WTC11 (cell line): ENCODE data around the gene OCEL1. TPM values are rescaled to one million over a fixed set of nuclear protein-coding genes. Genes with fewer than 3 reads are reported as not detected.

Source experiments
- ATAC-seq: fragments of 200-7000 bp; cut with Tn5 transposase; 2 replicates; pipeline ENCODE4 v1.10.0; 2021; ENCODE audit warnings: mild to moderate bottlenecking, moderate library complexity
- CTCF ChIA-PET: fragments of 300-600 bp; sonication (Branson Sonifier 250); formaldehyde crosslinking; loops from one replicate; lab custom pipeline; 2021; ENCODE audit warnings: antibody characterized with exemption; lab: Charles Lee
- POLR2A ChIA-PET: fragments of 350-600 bp; sonication (Branson Sonifier 250); formaldehyde crosslinking; loops from one replicate; lab custom pipeline; 2021; ENCODE audit warnings: antibody characterized with exemption; lab: Charles Lee
- DNase-seq: peaks from one replicate; pipeline ENCODE4 v3.0.0; 2021; ENCODE audit warnings: low spot score
- H3K27ac Mint-ChIP-seq: 2 replicates; pipeline ENCODE4 v1.8.0; 2021; ENCODE audit warnings: mixed read lengths
- H3K27me3 Mint-ChIP-seq: 2 replicates; pipeline ENCODE4 v1.8.0; 2021; ENCODE audit warnings: low read depth, mild to moderate bottlenecking, moderate library complexity, mixed read lengths
- H3K36me3 Mint-ChIP-seq: 2 replicates; pipeline ENCODE4 v1.8.0; 2021; ENCODE audit warnings: mixed read lengths
- H3K4me1 Mint-ChIP-seq: 2 replicates; pipeline ENCODE4 v1.8.0; 2022; ENCODE audit warnings: mixed read lengths
- H3K4me3 Mint-ChIP-seq: 2 replicates; pipeline ENCODE4 v1.8.0; 2021; ENCODE audit warnings: mild to moderate bottlenecking, moderate library complexity, mixed read lengths
- H3K9me3 Mint-ChIP-seq: 2 replicates; pipeline ENCODE4 v1.8.0; 2021; ENCODE audit warnings: mixed read lengths
- E2F4 ChIP-seq: sonication (generic); formaldehyde crosslinking; IDR thresholded peaks from 2 replicates; pipeline ENCODE4 v1.8.1; 2022; ENCODE audit warnings: low read depth, mild to moderate bottlenecking, moderate library complexity, missing genetic modification reagents, borderline replicate concordance
- GABPB1 ChIP-seq: sonication (generic); formaldehyde crosslinking; IDR thresholded peaks from 2 replicates; pipeline ENCODE4 v1.8.1; 2023; ENCODE audit warnings: mild to moderate bottlenecking, missing genetic modification reagents
- HMGA2 ChIP-seq: fragments of 250-450 bp; sonication (Bioruptor Pico); IDR thresholded peaks from 2 replicates; pipeline ENCODE4 v1.4.0; 2021; ENCODE audit warnings: mild to moderate bottlenecking, moderate library complexity
- IRF2 ChIP-seq: sonication (generic); formaldehyde crosslinking; IDR thresholded peaks from 2 replicates; pipeline ENCODE4 v1.8.0; 2022; ENCODE audit warnings: low read depth, missing genetic modification reagents, borderline replicate concordance
- MLX ChIP-seq: sonication (generic); formaldehyde crosslinking; IDR thresholded peaks from 2 replicates; pipeline ENCODE4 v1.8.1; 2023; ENCODE audit warnings: mild to moderate bottlenecking, missing genetic modification reagents, moderate library complexity
- NFYB ChIP-seq: sonication (generic); formaldehyde crosslinking; conservative IDR thresholded peaks from 2 replicates; pipeline ENCODE4 v1.8.0; 2022; ENCODE audit warnings: low read depth, missing genetic modification reagents
- SP1 ChIP-seq: sonication (generic); formaldehyde crosslinking; conservative IDR thresholded peaks from 2 replicates; pipeline ENCODE4 v1.8.1; 2022; ENCODE audit warnings: missing genetic modification reagents
- TCF7 ChIP-seq: sonication (generic); formaldehyde crosslinking; IDR thresholded peaks from 2 replicates; pipeline ENCODE4 v1.8.0; 2022; ENCODE audit warnings: mild to moderate bottlenecking, low read depth, missing genetic modification reagents, moderate library complexity
- TP53 ChIP-seq: sonication (generic); formaldehyde crosslinking; IDR thresholded peaks from 2 replicates; pipeline ENCODE4 v1.8.1; 2023; ENCODE audit warnings: mild to moderate bottlenecking, missing genetic modification reagents
- ZNF423 ChIP-seq: fragments of 250-450 bp; sonication (Bioruptor Pico); IDR thresholded peaks from 2 replicates; pipeline ENCODE4 v2.1.2; 2022; ENCODE audit warnings: mild to moderate bottlenecking, moderate library complexity
- ZNF425 ChIP-seq: fragments of 250-450 bp; sonication (Bioruptor Pico); conservative IDR thresholded peaks from 2 replicates; pipeline ENCODE4 v1.9.0; 2021; ENCODE audit warnings: mild to moderate bottlenecking
- total RNA-seq: library from RNA; stranded (reverse); gene quantifications from 3 replicates; pipeline ENCODE4 v1.2.3, GENCODE V29; 2021
- TF ChIP-seq, protein P1 (sequence below): fragments of 250-450 bp; sonication (Bioruptor Pico); IDR thresholded peaks from 2 replicates; pipeline ENCODE4 v1.9.0; 2021; ENCODE audit warnings: mild to moderate bottlenecking
- TF ChIP-seq, protein P2 (sequence below): sonication (generic); formaldehyde crosslinking; IDR thresholded peaks from 2 replicates; pipeline ENCODE4 v1.8.0; 2023; ENCODE audit warnings: missing genetic modification reagents
- TF ChIP-seq, protein P3 (sequence below): fragments of 250-450 bp; sonication (Bioruptor Pico); IDR thresholded peaks from 2 replicates; pipeline ENCODE4 v1.9.0; 2021; ENCODE audit warnings: mild to moderate bottlenecking
- TF ChIP-seq, protein P4 (sequence below): sonication (generic); formaldehyde crosslinking; IDR thresholded peaks from 2 replicates; pipeline ENCODE4 v1.8.0; 2023; ENCODE audit warnings: missing genetic modification reagents, mild to moderate bottlenecking, borderline replicate concordance

OCEL1 gene
- total RNA-seq, 1 experiment from 2014 or later: 34.0 TPM

- ATAC-seq (no peak), DNase-seq (no peak)
- TF ChIP-seq, protein P1, sequence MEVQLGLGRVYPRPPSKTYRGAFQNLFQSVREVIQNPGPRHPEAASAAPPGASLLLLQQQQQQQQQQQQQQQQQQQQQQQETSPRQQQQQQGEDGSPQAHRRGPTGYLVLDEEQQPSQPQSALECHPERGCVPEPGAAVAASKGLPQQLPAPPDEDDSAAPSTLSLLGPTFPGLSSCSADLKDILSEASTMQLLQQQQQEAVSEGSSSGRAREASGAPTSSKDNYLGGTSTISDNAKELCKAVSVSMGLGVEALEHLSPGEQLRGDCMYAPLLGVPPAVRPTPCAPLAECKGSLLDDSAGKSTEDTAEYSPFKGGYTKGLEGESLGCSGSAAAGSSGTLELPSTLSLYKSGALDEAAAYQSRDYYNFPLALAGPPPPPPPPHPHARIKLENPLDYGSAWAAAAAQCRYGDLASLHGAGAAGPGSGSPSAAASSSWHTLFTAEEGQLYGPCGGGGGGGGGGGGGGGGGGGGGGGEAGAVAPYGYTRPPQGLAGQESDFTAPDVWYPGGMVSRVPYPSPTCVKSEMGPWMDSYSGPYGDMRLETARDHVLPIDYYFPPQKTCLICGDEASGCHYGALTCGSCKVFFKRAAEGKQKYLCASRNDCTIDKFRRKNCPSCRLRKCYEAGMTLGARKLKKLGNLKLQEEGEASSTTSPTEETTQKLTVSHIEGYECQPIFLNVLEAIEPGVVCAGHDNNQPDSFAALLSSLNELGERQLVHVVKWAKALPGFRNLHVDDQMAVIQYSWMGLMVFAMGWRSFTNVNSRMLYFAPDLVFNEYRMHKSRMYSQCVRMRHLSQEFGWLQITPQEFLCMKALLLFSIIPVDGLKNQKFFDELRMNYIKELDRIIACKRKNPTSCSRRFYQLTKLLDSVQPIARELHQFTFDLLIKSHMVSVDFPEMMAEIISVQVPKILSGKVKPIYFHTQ (CRISPR knock-in tag): no peak
- 0 out of 2 replicates have a peak, but pooled peaks have one; percentile 24 for TF ChIP-seq GABPB1 (CRISPR knock-in tag)
- no peaks in the 10 kb centered on the region for H3K27me3 Mint-ChIP-seq
- ChIA-PET POLR2A (no interaction called here), CTCF (no interaction called here)
- no peaks in the 10 kb centered on the region for H3K9me3 Mint-ChIP-seq
- peaks cover 63% of the 10 kb centered on the region for H3K36me3 Mint-ChIP-seq
- no peaks in the 10 kb centered on the region for H3K4me1 Mint-ChIP-seq
- H3K27ac Mint-ChIP-seq: no peak overlapping the region
- no peak overlapping the region for H3K4me3 Mint-ChIP-seq
Measured at GRCh38 chr19:17200408-17201079, 25.5 kb upstream of the OCEL1 start.

GRCh38 chr19:17202249-17202648, 23.8 kb upstream of the OCEL1 start:
- H3K4me1 Mint-ChIP-seq: no peaks in the 10 kb centered on the region
- ATAC-seq: peak; percentile 36
- CTCF ChIA-PET: no interaction called here
- no peak for DNase-seq
- TF ChIP-seq, protein P2, sequence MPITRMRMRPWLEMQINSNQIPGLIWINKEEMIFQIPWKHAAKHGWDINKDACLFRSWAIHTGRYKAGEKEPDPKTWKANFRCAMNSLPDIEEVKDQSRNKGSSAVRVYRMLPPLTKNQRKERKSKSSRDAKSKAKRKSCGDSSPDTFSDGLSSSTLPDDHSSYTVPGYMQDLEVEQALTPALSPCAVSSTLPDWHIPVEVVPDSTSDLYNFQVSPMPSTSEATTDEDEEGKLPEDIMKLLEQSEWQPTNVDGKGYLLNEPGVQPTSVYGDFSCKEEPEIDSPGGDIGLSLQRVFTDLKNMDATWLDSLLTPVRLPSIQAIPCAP (CRISPR knock-in tag): no peak
- no peak for TF ChIP-seq HMGA2 (CRISPR knock-in tag)
- TF ChIP-seq, protein P3, sequence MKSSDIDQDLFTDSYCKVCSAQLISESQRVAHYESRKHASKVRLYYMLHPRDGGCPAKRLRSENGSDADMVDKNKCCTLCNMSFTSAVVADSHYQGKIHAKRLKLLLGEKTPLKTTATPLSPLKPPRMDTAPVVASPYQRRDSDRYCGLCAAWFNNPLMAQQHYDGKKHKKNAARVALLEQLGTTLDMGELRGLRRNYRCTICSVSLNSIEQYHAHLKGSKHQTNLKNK (CRISPR knock-in tag): no peak
- TF ChIP-seq TCF7 (CRISPR knock-in tag): no peak
- no peak for TF ChIP-seq ZNF423 (CRISPR knock-in tag)
- no peak for TF ChIP-seq IRF2
- no peak for TF ChIP-seq NFYB (CRISPR knock-in tag)
- no peak for TF ChIP-seq TP53
- TF ChIP-seq, protein P4, sequence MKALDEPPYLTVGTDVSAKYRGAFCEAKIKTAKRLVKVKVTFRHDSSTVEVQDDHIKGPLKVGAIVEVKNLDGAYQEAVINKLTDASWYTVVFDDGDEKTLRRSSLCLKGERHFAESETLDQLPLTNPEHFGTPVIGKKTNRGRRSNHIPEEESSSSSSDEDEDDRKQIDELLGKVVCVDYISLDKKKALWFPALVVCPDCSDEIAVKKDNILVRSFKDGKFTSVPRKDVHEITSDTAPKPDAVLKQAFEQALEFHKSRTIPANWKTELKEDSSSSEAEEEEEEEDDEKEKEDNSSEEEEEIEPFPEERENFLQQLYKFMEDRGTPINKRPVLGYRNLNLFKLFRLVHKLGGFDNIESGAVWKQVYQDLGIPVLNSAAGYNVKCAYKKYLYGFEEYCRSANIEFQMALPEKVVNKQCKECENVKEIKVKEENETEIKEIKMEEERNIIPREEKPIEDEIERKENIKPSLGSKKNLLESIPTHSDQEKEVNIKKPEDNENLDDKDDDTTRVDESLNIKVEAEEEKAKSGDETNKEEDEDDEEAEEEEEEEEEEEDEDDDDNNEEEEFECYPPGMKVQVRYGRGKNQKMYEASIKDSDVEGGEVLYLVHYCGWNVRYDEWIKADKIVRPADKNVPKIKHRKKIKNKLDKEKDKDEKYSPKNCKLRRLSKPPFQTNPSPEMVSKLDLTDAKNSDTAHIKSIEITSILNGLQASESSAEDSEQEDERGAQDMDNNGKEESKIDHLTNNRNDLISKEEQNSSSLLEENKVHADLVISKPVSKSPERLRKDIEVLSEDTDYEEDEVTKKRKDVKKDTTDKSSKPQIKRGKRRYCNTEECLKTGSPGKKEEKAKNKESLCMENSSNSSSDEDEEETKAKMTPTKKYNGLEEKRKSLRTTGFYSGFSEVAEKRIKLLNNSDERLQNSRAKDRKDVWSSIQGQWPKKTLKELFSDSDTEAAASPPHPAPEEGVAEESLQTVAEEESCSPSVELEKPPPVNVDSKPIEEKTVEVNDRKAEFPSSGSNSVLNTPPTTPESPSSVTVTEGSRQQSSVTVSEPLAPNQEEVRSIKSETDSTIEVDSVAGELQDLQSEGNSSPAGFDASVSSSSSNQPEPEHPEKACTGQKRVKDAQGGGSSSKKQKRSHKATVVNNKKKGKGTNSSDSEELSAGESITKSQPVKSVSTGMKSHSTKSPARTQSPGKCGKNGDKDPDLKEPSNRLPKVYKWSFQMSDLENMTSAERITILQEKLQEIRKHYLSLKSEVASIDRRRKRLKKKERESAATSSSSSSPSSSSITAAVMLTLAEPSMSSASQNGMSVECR (CRISPR knock-in tag): no peak
- TF ChIP-seq E2F4: no peak
- TF ChIP-seq ZNF425 (CRISPR knock-in tag): no peak
- no peak for TF ChIP-seq SP1 (CRISPR knock-in tag)
- TF ChIP-seq MLX (CRISPR knock-in tag): no peak
- POLR2A ChIA-PET: no interaction called here
- H3K27me3 Mint-ChIP-seq: no peaks in the 10 kb centered on the region
- H3K9me3 Mint-ChIP-seq: no peaks in the 10 kb centered on the region
- H3K4me3 Mint-ChIP-seq: no peak overlapping the region
- H3K27ac Mint-ChIP-seq: no peak overlapping the region
- peaks cover 65% of the 10 kb centered on the region for H3K36me3 Mint-ChIP-seq
